Vagina (tissue), 2 donors: ENCODE data around the gene CADPS. TPM values are rescaled to one million over a fixed set of nuclear protein-coding genes. Genes with fewer than 3 reads are reported as not detected.

ENCODE experiments used
- DNase-seq, 2 donors: peaks; one replicate each; pipeline ENCODE4 v3.0.0-alpha.2; 2017; ENCODE audit errors: extremely low spot score in 2 of 2
- H3K27ac ChIP-seq: fragments of 200-600 bp; sonication (generic); one replicate; pipeline ENCODE4 v1.5.1; 2019
- H3K27me3 ChIP-seq: fragments of 200-600 bp; sonication (generic); one replicate; pipeline ENCODE4 v1.5.1; 2019
- H3K36me3 ChIP-seq, 2 donors: fragments of 200-600 bp; sonication (generic); one replicate each; pipeline ENCODE4 v1.5.1; 2017 to 2019
- H3K4me1 ChIP-seq: fragments of 200-600 bp; sonication (generic); one replicate; pipeline ENCODE4 v1.5.1; 2019
- H3K4me3 ChIP-seq, 2 donors: fragments of 200-600 bp; sonication (generic); 1 replicate in 1 of 2; 2 replicates in 1 of 2; pipeline ENCODE4 v1.5.1; 2016 to 2019
- H3K9me3 ChIP-seq: fragments of 200-600 bp; sonication (generic); one replicate; pipeline ENCODE4 v1.5.1; 2019
- CTCF ChIP-seq, 3 experiments: fragments of 450-650 bp in 2 of 3; fragments of 200-600 bp in 1 of 3; sonication (generic) in 1 of 3; IDR thresholded peaks; one replicate each; pipeline ENCODE4 v1.5.1; 2017 to 2019; ENCODE audit warnings: antibody characterized with exemption in 3 of 3, mild to moderate bottlenecking in 2 of 3, moderate library complexity in 2 of 3
- POLR2A ChIP-seq, 2 donors: fragments of 450-650 bp; IDR thresholded peaks; one replicate each; pipeline ENCODE4 v1.6.1; 2017; ENCODE audit warnings: antibody characterized with exemption in 2 of 2, mild to moderate bottlenecking in 2 of 2, moderate library complexity in 2 of 2
- POLR2AphosphoS5 ChIP-seq, 2 donors: sonication (generic); formaldehyde crosslinking; IDR thresholded peaks; one replicate each; pipeline ENCODE4 v1.9.0; 2017; ENCODE audit warnings: antibody characterized with exemption in 2 of 2, mild to moderate bottlenecking in 2 of 2, low read depth in 1 of 2; ENCODE audit not compliant: insufficient read depth in 1 of 2
- intact Hi-C: fragments of 100-400 bp; cut with DNase I; formaldehyde crosslinking; loops from one replicate; pipeline ENCODE4 v1.15.1; 2023
- total RNA-seq: library from RNA; depleted of rRNA; stranded (reverse); fragments of >200 nt; gene quantifications from one replicate; pipeline ENCODE4 v1.2.3, GENCODE V29; 2016

CADPS gene
- total RNA-seq, 1 donor from 2014 or later = 12.8 TPM

- no peak overlapping the region for H3K27ac ChIP-seq
- no peak overlapping the region for H3K4me3 ChIP-seq
- intact Hi-C loops = no loop called here
- no peaks in the 10 kb centered on the region for H3K9me3 ChIP-seq
- H3K4me1 ChIP-seq = peaks cover 8% of the 10 kb centered on the region
- no peak for TF ChIP-seq CTCF (IDR thresholded peaks at IDR 0.05)
- no peak for TF ChIP-seq POLR2A (IDR thresholded peaks at IDR 0.05)
- TF ChIP-seq POLR2AphosphoS5 (IDR thresholded peaks at IDR 0.05; ENCODE audit: insufficient read depth in 1 of 2, low read depth in 1 of 2) = no peak
- H3K27me3 ChIP-seq = no peaks in the 10 kb centered on the region
- DNase-seq = no peak
- no peaks in the 10 kb centered on the region for H3K36me3 ChIP-seq
Observed at GRCh38 chr3:62379321-62379798, 495.9 kb downstream of the CADPS start.

- TF ChIP-seq POLR2A (IDR thresholded peaks at IDR 0.05) = no peak
- TF ChIP-seq CTCF (IDR thresholded peaks at IDR 0.05) = no peak
- intact Hi-C loops = no loop called here
- no peaks in the 10 kb centered on the region for H3K36me3 ChIP-seq
- no peak overlapping the region for H3K27ac ChIP-seq
- H3K27me3 ChIP-seq = no peaks in the 10 kb centered on the region
- no peak overlapping the region for H3K4me3 ChIP-seq
- peaks cover 12% of the 10 kb centered on the region for H3K4me1 ChIP-seq
- no peaks in the 10 kb centered on the region for H3K9me3 ChIP-seq
- DNase-seq = no peak
Observed at GRCh38 chr3:62378921-62379320, 496.3 kb downstream of the CADPS start.

GRCh38 chr3:62378311-62378789 lies 496.9 kb downstream of the CADPS start:
- no peak overlapping the region for H3K27ac ChIP-seq
- TF ChIP-seq POLR2A (IDR thresholded peaks at IDR 0.05) = no peak
- no peak for TF ChIP-seq CTCF (IDR thresholded peaks at IDR 0.05)
- TF ChIP-seq POLR2AphosphoS5 (IDR thresholded peaks at IDR 0.05; ENCODE audit: insufficient read depth in 1 of 2, low read depth in 1 of 2) = no peak
- no peaks in the 10 kb centered on the region for H3K27me3 ChIP-seq
- intact Hi-C loops = no loop called here
- peaks cover 18% of the 10 kb centered on the region for H3K4me1 ChIP-seq
- no peaks in the 10 kb centered on the region for H3K9me3 ChIP-seq
- no peaks in the 10 kb centered on the region for H3K36me3 ChIP-seq
- no peak overlapping the region for H3K4me3 ChIP-seq
- DNase-seq = no peak

GRCh38 chr3:62376906-62377877 lies 498.0 kb downstream of the CADPS start:
- DNase-seq = no peak
- peaks cover 26% of the 10 kb centered on the region for H3K4me1 ChIP-seq
- no peaks in the 10 kb centered on the region for H3K27me3 ChIP-seq
- TF ChIP-seq POLR2AphosphoS5 (IDR thresholded peaks at IDR 0.05; ENCODE audit: insufficient read depth in 1 of 2, low read depth in 1 of 2) (no peak), POLR2A (IDR thresholded peaks at IDR 0.05) (no peak), CTCF (IDR thresholded peaks at IDR 0.05) (no peak)
- intact Hi-C loops = no loop called here
- H3K4me3 ChIP-seq = no peak overlapping the region
- no peaks in the 10 kb centered on the region for H3K9me3 ChIP-seq
- H3K36me3 ChIP-seq = no peaks in the 10 kb centered on the region
- H3K27ac ChIP-seq = no peak overlapping the region

GRCh38 chr3:62376454-62376720 lies 498.8 kb downstream of the CADPS start:
- intact Hi-C loops = no loop called here
- Histone ChIP-seq H3K27ac (no peak overlapping the region), H3K4me1 (peaks cover 26% of the 10 kb centered on the region), H3K4me3 (no peak overlapping the region), H3K36me3 (no peaks in the 10 kb centered on the region), H3K9me3 (no peaks in the 10 kb centered on the region), H3K27me3 (peaks cover 6% of the 10 kb centered on the region)
- DNase-seq = no peak
- TF ChIP-seq POLR2AphosphoS5 (IDR thresholded peaks at IDR 0.05; ENCODE audit: insufficient read depth in 1 of 2, low read depth in 1 of 2) = no peak
- TF ChIP-seq POLR2A (IDR thresholded peaks at IDR 0.05) = no peak
- no peak for TF ChIP-seq CTCF (IDR thresholded peaks at IDR 0.05)
